ENCODE measurements around the gene OR14A2.

DNA sequence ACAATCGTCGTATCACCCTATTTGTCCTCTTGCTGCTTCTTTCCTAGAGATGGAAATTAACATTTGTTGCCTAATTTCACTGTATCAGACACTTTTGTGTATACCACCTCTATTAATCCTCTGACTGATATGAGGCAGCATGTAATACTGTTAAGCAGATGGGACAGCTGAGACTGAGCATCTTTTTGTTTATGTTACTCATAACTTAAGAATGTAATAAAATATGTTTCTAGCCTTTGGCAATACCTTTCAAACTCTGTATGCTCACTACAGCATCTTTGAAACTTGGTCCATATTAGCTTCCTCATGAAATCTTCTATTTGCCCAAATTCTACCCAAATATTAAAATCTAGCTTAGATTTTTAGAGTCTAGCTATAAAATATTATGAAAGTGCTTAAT is 7.2 kb downstream of the OR14A2 start:
- TF ChIP-seq, protein P1, sequence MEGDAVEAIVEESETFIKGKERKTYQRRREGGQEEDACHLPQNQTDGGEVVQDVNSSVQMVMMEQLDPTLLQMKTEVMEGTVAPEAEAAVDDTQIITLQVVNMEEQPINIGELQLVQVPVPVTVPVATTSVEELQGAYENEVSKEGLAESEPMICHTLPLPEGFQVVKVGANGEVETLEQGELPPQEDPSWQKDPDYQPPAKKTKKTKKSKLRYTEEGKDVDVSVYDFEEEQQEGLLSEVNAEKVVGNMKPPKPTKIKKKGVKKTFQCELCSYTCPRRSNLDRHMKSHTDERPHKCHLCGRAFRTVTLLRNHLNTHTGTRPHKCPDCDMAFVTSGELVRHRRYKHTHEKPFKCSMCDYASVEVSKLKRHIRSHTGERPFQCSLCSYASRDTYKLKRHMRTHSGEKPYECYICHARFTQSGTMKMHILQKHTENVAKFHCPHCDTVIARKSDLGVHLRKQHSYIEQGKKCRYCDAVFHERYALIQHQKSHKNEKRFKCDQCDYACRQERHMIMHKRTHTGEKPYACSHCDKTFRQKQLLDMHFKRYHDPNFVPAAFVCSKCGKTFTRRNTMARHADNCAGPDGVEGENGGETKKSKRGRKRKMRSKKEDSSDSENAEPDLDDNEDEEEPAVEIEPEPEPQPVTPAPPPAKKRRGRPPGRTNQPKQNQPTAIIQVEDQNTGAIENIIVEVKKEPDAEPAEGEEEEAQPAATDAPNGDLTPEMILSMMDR (IDR thresholded peaks at IDR 0.05) = no peak
- TF ChIP-seq EP300 (IDR thresholded peaks at IDR 0.05; ENCODE audit: low read depth) = no peak

Measured in transverse colon (tissue), 3 donors.